Motor neuron (in vitro differentiated cells): ENCODE measurements around the gene CTDSPL2. TPM values are rescaled to one million over a fixed set of nuclear protein-coding genes. Genes with fewer than 3 reads are reported as not detected.
A peak's percentile ranks its signal among the peaks of the same experiment; 100 is the strongest.

Experiments
- ATAC-seq, 8 experiments: fragments of 200-7000 bp; cut with Tn5 transposase; replicated peaks in 6 of 8; 2 replicates each; pipeline ENCODE4 v1.8.0; 2021; ENCODE audit warnings: mild to moderate bottlenecking in 8 of 8, moderate library complexity in 8 of 8
- H3K27ac ChIP-seq, 2 donors: fragments of 250-450 bp; sonication (Bioruptor Pico); 2 replicates each; pipeline ENCODE4 v1.9.0; 2021; ENCODE audit warnings: antibody characterized with exemption in 2 of 2, mild to moderate bottlenecking in 2 of 2, moderate library complexity in 1 of 2
- H3K4me1 ChIP-seq, 2 donors: fragments of 250-450 bp; sonication (Bioruptor Pico); replicated peaks in 1 of 2; 2 replicates each; pipeline ENCODE4 v1.6.1; 2021; ENCODE audit warnings: antibody characterized with exemption in 2 of 2, mild to moderate bottlenecking in 2 of 2, moderate library complexity in 1 of 2
- H3K4me3 ChIP-seq, 5 donors: fragments of 250-450 bp; sonication (Bioruptor Pico); 2 replicates each; pipeline ENCODE4 v1.9.0; 2021; ENCODE audit warnings: antibody characterized with exemption in 5 of 5, mild to moderate bottlenecking in 5 of 5, moderate library complexity in 4 of 5
- WGBS, 10 experiments: fragments of 450-650 bp; shearing (Covaris generic); methylation state at CpG; one replicate each; pipeline ENCODE4 v1.0.0; 2022; 5-methylcytosine and 5-hydroxymethylcytosine counted together
- in situ Hi-C, 9 experiments: fragments of 400-800 bp; cut with MboI; loops; one replicate each; pipeline ENCODE4 v1.15.0; 2021; ENCODE audit warnings: low sequenced_read_pairs in 9 of 9, low pct_unique_long_range_greater_than_20kb in 2 of 9; ENCODE audit not compliant: unreplicated experiment in 9 of 9
- total RNA-seq, 8 experiments: library from RNA; unstranded; fragments of 300-600 nt; gene quantifications; 2 replicates each; pipeline versions ENCODE4 v1.2.3 to v1.2.4, GENCODE V29; 2022

Gene CTDSPL2
- total RNA-seq: 10 to 100 TPM; 21.1 to 59.5 (median 45.6) TPM

DNA sequence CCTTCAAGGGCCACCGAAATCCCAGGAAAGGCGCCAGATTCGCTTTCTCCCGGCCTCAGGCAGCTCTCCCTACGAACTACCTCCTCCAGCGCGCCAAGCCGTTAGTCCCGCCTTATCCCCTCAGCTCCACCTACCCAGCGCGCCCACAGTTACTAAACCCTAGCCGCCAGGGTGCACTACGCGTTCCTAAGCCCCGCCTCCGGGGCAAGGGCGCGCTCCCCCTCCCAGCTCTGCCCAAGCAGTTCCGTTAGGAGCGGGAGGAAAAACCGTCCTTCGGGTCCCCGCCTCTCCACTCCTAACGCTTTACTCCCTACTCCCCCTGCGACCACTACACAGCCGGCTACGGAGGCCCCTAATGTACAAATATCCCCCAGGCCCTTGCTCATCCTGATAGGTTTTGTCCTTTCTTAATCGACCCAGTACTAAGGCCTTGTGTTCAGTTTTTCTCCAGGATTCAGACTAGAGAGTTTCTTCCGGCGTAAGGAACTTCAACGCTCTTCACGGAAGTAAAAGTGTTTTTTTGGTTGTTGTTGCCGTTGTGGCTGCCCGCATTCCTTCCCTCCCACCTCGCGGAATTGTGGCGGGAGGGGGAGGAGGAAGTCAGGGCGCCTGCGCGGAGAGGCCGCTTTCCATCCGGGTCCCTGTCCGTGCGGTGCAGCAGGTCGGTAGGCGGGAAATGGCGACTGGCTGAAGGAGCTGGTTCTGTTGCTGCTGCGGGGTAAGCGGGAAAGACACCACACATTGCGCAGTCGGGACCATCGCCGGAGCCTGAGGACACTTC lies at the start of gene CTDSPL2:
Gene CTDSPL2, plus strand, starts transcription at position 655 of the 781 bp plus-strand sequence. CDS start 31,386 bp downstream, outside the sequence.
- ATAC-seq: peak; percentile 90 to 96 (median 95)
- H3K4me1 ChIP-seq: peaks cover 6 to 9% of the 10 kb centered on the region in 2 donors
- H3K27ac ChIP-seq: peak within 1 kb of the TSS; percentile 95 to 96
- H3K4me3 ChIP-seq: peak within 1 kb of the TSS; percentile 49 to 97 (median 74)
- WGBS, 10 experiments: 0 to 2% (median 0%) methylated on average over 3 to 20 of the region's 53 CpGs; no CpG with 5 or more reads in 2 of the 10 experiments
- in situ Hi-C loops: no loop called here

DNA sequence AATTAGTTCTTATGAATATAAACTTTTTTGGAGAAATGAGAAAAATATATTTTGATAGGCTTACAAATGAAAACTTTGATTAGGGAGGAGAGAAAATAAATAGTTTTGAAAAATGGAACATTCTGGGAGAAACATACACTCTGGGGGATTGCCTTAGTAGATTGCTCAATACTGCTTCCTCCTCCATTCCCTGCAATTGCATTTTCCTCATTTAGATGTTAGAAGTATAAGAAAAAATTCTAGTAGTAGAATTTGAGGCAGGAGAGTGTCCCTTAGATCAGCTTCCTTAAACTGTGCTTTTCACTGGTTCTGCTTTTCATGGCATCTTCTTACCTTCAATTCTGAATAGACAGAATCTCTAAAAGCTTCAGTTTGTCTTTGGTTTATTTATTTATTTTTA lies 46.2 kb upstream of the CTDSPL2 start:
- ATAC-seq: no peak

DNA sequence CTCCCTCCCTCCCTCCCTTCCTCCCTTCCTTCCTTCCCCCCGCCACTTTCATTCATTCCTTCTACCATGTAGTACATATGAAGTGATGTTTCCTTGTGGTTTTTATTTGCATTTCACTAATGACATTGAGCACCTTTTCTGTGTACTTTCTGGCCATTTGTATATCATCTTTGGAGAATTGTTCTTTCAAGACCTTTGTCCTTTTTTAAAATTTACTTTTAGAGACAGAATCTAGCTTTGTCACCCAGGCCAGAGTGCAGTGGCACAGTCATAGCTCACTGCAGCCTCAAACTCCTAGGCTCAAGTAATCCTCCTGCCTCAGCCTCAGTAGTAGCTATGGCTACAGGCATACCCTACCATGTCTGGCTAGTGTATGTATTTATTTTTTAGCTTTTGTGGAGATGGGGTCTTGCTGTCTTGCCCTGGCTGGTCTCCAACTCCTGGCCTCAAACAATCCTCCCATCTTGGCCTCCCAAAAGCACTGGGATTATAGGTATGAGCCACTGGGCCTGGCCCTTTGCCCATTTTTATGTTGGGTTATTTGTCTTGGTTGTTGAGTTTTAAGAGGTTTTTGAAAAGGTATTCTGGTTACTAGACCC lies 42.0 kb upstream of the CTDSPL2 start:
- 67% methylated on average over 1 of the region's 1 CpG; no CpG with 5 or more reads in 9 of the 10 experiments for WGBS, 10 experiments
- no peak overlapping the region for H3K27ac ChIP-seq

More for the DNA sequence above, 46.2 kb upstream of the CTDSPL2 start:
- H3K27ac ChIP-seq: no peak overlapping the region
- H3K4me1 ChIP-seq: no peaks in the 10 kb centered on the region
- in situ Hi-C loops: no loop called here
- no peak overlapping the region for H3K4me3 ChIP-seq

DNA sequence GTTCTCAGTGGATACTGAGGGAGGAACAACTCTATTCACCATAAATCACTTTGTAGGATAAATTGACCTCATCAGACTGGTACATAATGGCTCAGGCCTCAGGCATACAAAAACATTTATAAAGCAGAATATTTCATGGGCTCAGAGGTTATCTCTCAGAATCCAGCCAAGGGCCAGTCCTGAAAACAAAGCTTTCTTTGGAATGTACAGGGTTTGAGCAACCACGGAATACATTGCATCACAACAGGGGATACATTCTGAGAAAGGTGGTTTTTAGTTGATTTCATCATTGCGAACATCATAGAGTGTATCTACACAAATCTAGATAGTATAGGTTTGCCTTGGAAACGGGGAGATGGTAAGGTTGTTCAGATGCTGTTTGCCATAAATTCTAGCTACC lies 33.4 kb upstream of the CTDSPL2 start:
- in situ Hi-C loops: no loop called here
- Histone ChIP-seq H3K4me1 (no peaks in the 10 kb centered on the region), H3K27ac (no peak overlapping the region), H3K4me3 (no peak overlapping the region)
- 86 to 100% (median 92%) methylated on average over 1 to 3 of the region's 3 CpGs; no CpG with 5 or more reads in 5 of the 10 experiments for WGBS, 10 experiments
- no peak for ATAC-seq

More for the DNA sequence above, 42.0 kb upstream of the CTDSPL2 start:
- in situ Hi-C loops: no loop called here
- ATAC-seq: no peak
- Histone ChIP-seq H3K4me1 (no peaks in the 10 kb centered on the region), H3K4me3 (no peak overlapping the region)

DNA sequence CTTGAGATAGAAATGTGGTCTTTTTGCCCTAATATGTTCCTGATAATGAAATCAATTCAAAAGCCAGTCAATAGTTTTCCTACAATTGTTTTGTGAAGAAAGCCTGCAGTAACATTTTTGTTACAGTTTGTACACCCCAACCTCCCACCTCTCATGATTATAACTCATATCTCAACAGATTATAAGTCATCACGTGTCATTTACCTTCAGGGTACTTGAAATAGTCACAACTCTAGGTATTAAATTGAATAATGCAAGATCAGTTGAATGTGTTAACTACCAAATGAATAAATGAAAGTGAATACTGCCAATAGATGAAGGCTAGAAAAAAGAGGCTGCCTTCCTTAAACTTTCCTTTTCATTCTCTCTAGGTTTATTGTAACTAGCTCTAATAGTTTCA lies 32.9 kb upstream of the CTDSPL2 start:
- in situ Hi-C loops: no loop called here
- no peaks in the 10 kb centered on the region for H3K4me1 ChIP-seq
- H3K27ac ChIP-seq: no peak overlapping the region
- ATAC-seq: no peak
- H3K4me3 ChIP-seq: no peak overlapping the region
- WGBS, 10 experiments: 67 to 100% (median 100%) methylated on average over 1 of the region's 1 CpG

DNA sequence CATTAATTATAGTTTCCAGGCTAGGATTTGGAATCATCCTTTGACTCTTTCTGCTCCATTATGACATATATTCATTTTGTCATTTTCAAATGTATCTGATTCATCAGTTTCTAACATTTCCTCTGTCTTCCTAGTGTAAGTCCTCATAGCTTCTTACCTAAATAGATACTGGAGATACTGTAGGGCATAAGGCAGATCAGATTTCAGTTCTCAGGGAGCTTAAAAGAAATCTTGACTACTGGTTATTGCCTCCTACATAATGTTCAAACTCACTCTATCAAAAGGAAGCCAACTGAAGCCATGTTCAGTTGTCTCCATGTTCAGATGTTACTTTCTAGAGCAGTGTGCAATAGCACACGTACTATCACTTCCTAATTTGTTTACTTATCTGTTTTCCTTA lies 29.6 kb upstream of the CTDSPL2 start:
- Histone ChIP-seq H3K4me3 (no peak overlapping the region), H3K27ac (no peak overlapping the region), H3K4me1 (no peaks in the 10 kb centered on the region)
- ATAC-seq: no peak
- WGBS, 10 experiments: 83 to 100% (median 100%) methylated on average over 1 of the region's 1 CpG; no CpG with 5 or more reads in 4 of the 10 experiments
- in situ Hi-C loops: no loop called here

DNA sequence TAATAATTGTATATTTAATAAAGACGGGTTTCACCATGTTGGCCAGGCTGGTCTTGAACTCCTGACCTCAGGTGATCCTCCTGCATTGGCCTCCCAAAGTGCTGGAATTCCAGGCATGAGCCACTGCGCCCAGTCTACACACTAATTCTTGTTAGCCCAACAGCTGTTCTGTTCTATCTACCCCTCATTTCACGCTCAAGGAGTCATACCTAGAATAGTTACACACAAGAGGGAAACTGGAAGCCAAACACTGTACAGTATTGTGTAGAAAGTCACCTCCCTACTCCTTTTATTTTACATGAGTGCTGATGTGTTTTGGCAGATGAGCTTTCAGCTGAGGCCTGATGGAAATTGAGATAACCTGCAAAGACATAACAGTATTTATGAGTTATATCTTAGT lies 13.4 kb upstream of the CTDSPL2 start:
- WGBS, 10 experiments: 86 to 100% (median 98%) methylated on average over 1 to 3 of the region's 3 CpGs; no CpG with 5 or more reads in 4 of the 10 experiments
- Histone ChIP-seq H3K4me3 (no peak overlapping the region), H3K27ac (no peak overlapping the region), H3K4me1 (no peaks in the 10 kb centered on the region)
- in situ Hi-C loops: no loop called here
- no peak for ATAC-seq

DNA sequence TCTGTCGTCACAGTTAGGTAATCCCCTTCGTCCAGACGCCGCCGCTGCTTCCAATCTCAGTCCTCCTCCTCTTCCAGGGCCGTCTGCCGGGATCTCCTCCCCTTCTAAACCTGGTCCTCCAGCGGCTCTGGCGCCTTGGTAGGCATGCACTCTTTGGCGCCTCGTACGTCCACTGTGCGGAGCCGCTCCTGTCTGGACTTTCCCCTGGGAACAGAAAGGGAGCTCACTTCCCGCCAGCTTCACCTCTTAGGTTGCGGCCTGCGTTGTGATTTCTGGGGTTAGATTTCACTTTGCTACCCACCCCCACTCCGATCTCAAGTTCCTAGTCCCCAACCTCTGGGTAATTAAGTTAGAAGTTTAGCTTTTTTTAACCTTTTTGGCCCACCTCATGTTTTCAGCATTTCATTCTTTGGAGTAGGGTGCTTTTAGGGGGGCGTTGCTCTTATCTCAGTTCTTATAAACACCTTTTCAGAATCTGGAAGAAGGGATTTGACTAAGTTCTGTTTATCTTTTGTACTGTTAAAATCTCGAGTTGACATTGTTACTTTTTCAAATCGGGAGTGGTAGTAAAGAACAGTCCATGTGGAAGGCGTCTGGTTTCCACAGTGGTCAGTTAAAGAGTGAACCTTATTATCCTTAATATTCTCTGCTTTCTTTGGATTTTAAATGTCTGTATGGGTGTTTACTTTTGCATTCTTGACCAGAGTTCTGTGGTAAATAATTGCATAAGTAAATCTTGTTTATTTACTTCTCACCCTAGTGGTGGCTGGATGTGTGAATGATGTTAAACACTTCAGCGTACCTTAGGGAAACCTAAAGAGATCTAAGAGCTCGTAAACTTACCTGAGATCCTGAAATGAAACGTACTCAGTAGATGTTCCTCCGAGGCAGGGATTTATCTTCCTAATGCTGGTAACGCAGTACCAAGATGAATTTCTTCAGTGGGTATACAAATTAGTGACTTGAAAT lies 611 bp downstream of the CTDSPL2 start:
- in situ Hi-C loops: no loop called here

DNA sequence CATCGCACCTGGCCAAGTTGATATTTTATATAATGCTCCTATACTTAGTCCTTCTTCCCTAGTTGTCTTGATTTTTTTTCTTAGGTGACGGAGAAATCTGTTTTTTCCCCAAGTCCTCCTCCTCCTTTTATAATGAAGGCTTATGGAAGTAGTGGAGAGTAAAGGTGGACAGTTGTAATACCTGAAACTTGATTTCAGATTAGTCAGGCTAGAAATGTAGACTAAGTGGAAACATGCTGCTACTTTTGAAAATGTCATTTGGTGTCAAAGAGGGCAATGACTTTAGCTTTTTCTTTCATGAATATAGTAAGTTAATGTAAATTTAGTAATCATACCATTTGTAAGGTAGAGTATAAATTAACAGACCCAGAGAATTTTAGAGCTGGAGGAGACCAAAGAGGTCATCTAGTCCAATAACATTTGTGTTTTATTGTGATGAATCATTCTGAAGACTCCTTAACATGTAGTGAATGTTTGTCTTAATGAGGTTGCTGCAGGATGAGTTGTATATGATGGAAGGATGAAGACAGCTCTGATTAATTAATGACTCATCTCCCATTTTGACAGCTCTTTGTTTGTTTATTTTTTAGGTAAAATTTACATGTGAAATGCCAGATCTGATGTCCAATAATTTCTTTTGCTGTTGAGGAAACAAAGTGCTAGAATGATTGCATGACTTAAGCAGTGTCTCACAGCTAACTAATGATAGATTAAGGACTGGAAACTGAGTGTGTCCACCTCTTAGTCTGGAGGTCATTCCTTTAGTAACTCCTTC lies 8.7 kb downstream of the CTDSPL2 start:
- in situ Hi-C loops: no loop called here
- 86 to 100% (median 100%) methylated on average over 1 to 2 of the region's 2 CpGs; no CpG with 5 or more reads in 2 of the 10 experiments for WGBS, 10 experiments
- peaks cover 0 to 3% of the 10 kb centered on the region in 2 donors for H3K4me1 ChIP-seq

More for the DNA sequence above, 611 bp downstream of the CTDSPL2 start:
- Histone ChIP-seq H3K4me1 (peaks cover 6 to 9% of the 10 kb centered on the region in 2 donors), H3K27ac (peak overlapping the region; percentile 95 to 96), H3K4me3 (peak overlapping the region; percentile 49 to 97 (median 74))
- 0 to 1% (median 0%) methylated on average over 4 to 15 of the region's 27 CpGs for WGBS, 10 experiments
- ATAC-seq: peak; percentile 1 to 45 (median 5)

DNA sequence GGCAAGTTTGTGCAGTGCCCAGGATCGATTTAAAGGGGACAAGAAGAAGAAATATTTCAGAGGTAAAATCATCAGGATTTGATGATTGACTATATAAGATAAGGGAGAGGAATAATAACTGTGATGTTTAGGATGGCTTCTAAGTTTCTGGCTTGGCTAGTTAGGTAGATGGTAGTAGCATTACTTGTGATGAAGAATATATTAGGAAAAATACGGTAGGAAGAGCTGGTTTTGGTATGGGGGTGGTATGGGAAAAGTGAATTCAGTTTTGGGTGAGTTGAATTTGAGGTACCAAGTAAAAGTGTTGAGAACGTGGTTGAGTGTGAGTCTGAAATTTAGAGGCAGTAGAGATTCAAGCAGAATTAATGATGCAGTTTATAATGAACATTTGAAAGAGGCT lies 11.0 kb downstream of the CTDSPL2 start:
- in situ Hi-C loops: no loop called here
- Histone ChIP-seq H3K4me1 (peaks cover 0 to 4% of the 10 kb centered on the region in 2 donors), H3K27ac (no peak overlapping the region), H3K4me3 (no peak overlapping the region)
- 72 to 100% (median 86%) methylated on average over 1 to 3 of the region's 3 CpGs for WGBS, 10 experiments
- no peak for ATAC-seq

More for the DNA sequence above, 8.7 kb downstream of the CTDSPL2 start:
- H3K27ac ChIP-seq: no peak overlapping the region
- peak in 1 of 8 experiments; percentile 41 for ATAC-seq
- no peak overlapping the region for H3K4me3 ChIP-seq

DNA sequence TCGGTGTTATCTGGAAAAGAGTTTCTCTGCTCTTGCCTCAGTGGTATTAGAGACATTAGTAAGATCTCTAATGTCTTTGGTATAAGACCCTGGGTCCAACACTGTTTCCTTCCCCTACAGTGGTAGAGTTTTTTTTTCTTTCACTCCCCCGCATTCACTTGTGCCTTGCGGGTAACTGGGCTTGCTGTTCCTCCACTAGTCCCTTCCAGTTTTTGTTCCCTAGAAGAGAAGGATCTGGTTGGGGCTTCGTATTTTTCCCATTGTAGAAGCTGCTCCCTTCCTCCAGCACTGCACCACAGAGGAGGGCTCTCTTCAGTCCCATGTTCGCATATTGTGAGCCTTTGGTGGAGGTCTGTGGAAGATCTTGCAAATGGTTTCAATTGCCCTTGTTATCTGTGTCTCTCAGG lies 13.7 kb downstream of the CTDSPL2 start:
- ATAC-seq: peak in 1 of 8 experiments; percentile 18
- in situ Hi-C loops: no loop called here
- Histone ChIP-seq H3K4me1 (peaks cover 0 to 4% of the 10 kb centered on the region in 2 donors), H3K27ac (no peak overlapping the region), H3K4me3 (no peak overlapping the region)
- WGBS, 10 experiments: 50 to 100% (median 82%) methylated on average over 1 to 5 of the region's 5 CpGs

DNA sequence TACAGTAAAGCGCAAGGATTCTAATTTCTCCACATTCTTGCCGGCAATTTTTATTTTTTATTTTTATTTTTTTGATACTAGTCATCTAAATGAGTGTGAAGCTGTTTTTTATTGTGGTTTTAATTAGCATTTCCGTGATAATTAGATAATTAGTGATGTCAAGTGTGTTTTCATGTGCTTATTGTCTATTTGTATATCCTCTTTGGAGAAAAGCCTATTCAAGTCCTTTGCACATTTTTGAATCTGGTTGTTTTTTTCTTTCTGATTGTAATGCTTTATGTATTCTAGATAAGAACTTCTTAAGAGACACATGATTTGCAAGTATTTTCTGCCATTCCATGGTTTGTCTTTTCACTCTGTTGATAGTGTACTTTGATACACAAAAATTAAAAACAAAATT lies 16.1 kb downstream of the CTDSPL2 start:
- Histone ChIP-seq H3K27ac (no peak overlapping the region), H3K4me1 (peaks cover 0 to 4% of the 10 kb centered on the region in 2 donors), H3K4me3 (no peak overlapping the region)
- ATAC-seq: no peak
- WGBS, 10 experiments: 83 to 100% (median 96%) methylated on average over 2 to 3 of the region's 3 CpGs; no CpG with 5 or more reads in 1 of the 10 experiments
- in situ Hi-C loops: no loop called here
